Fibroblast of lung (primary cell): ENCODE measurements around the gene CLIC4. TPM values are rescaled to one million over a fixed set of nuclear protein-coding genes. Genes with fewer than 3 reads are reported as not detected.
"Not testable (repeated sequence)": the region's sequence is repeated elsewhere in the genome, so short reads cannot be mapped to it uniquely, and the experiment has no call there.

ENCODE experiments used
- DNase-seq, 2 donors: peaks; one replicate each; pipeline versions ENCODE4 v3.0.0 to v3.0.0-alpha.2; 2010; ENCODE audit warnings: low read depth in 2 of 2
- H2AFZ ChIP-seq: 2 replicates; pipeline ENCODE4 v1.5.1; 2012; ENCODE audit warnings: low read length, control low read depth, inconsistent platforms
- H3K27ac ChIP-seq: 2 replicates; pipeline ENCODE4 v1.5.1; 2011; ENCODE audit warnings: low read length, control low read depth; ENCODE audit not compliant: insufficient read depth
- H3K27me3 ChIP-seq: 2 replicates; pipeline ENCODE4 v1.5.1; 2011; ENCODE audit warnings: mild to moderate bottlenecking, low read length; ENCODE audit not compliant: control insufficient read depth, insufficient read depth
- H3K36me3 ChIP-seq: 2 replicates; pipeline ENCODE4 v1.5.1; 2011; ENCODE audit warnings: low read length; ENCODE audit not compliant: control insufficient read depth, insufficient read depth
- H3K4me1 ChIP-seq: 2 replicates; pipeline ENCODE4 v1.5.1; 2011; ENCODE audit warnings: low read length; ENCODE audit not compliant: control insufficient read depth, insufficient read depth; ENCODE audit errors: extremely low read depth
- H3K4me2 ChIP-seq: 2 replicates; pipeline ENCODE4 v1.5.1; 2011; ENCODE audit warnings: low read length, control low read depth; ENCODE audit not compliant: insufficient read depth; ENCODE audit errors: extremely low read depth
- H3K4me3 ChIP-seq, 4 experiments: fragments of 200-600 bp in 1 of 4; sonication (generic) in 1 of 4; replicated peaks in 1 of 4; 2 replicates each; pipeline ENCODE4 v1.5.1; 2011 to 2016; ENCODE audit warnings: low read length in 4 of 4, low read depth in 3 of 4, mild to moderate bottlenecking in 3 of 4, control low read depth in 2 of 4, inconsistent platforms in 1 of 4, mixed read lengths in 1 of 4; ENCODE audit not compliant: insufficient read depth in 1 of 4; ENCODE audit errors: control extremely low read depth in 1 of 4
- H3K79me2 ChIP-seq: 2 replicates; pipeline ENCODE4 v1.5.1; 2012; ENCODE audit warnings: mild to moderate bottlenecking, low read length, inconsistent platforms; ENCODE audit not compliant: control insufficient read depth, insufficient read depth
- H3K9ac ChIP-seq: 2 replicates; pipeline ENCODE4 v1.5.1; 2011; ENCODE audit warnings: mild to moderate bottlenecking, low read length, control low read depth; ENCODE audit not compliant: insufficient read depth
- H3K9me3 ChIP-seq: 2 replicates; pipeline ENCODE4 v1.5.1; 2012; ENCODE audit warnings: low read depth, low read length; ENCODE audit not compliant: control insufficient read depth, insufficient read depth
- H4K20me1 ChIP-seq: 2 replicates; pipeline ENCODE4 v1.5.1; 2011; ENCODE audit warnings: low read length; ENCODE audit not compliant: control insufficient read depth, insufficient read depth; ENCODE audit errors: extremely low read depth
- EZH2 ChIP-seq: IDR thresholded peaks from 2 replicates; pipeline ENCODE4 v1.5.1; 2012; ENCODE audit warnings: low read length, control low read depth, mild to moderate bottlenecking; ENCODE audit errors: missing control alignments
- polyA plus RNA-seq, 2 donors: library from polyadenylated mRNA; depleted of rRNA in 1 of 2; stranded (reverse) in 1 of 2; unstranded in 1 of 2; fragments of >200 nt; gene quantifications; 2 replicates each; pipeline ENCODE4 v1.2.1, GENCODE V29; 2011 to 2012; ENCODE audit warnings: missing spikeins in 1 of 2
- total RNA-seq: library from RNA; depleted of rRNA; stranded (reverse); fragments of >200 nt; gene quantifications from 2 replicates; pipeline ENCODE4 v1.2.1, GENCODE V29; 2014
- TF ChIP-seq, protein P1 (sequence below), 2 donors: IDR thresholded peaks in 1 of 2; conservative IDR thresholded peaks in 1 of 2; 1 replicate in 1 of 2; 2 replicates in 1 of 2; pipeline ENCODE4 v1.5.1; 2011 to 2012; ENCODE audit warnings: low read length in 2 of 2, control low read depth in 1 of 2, inconsistent platforms in 1 of 2, low read depth in 1 of 2, mild to moderate bottlenecking in 1 of 2

The CLIC4 gene
- total and polyA plus RNA-seq, 2 donors (not counting 1 experiment from before 2014, with no cell fraction given) = 368 to 494 TPM

DNA sequence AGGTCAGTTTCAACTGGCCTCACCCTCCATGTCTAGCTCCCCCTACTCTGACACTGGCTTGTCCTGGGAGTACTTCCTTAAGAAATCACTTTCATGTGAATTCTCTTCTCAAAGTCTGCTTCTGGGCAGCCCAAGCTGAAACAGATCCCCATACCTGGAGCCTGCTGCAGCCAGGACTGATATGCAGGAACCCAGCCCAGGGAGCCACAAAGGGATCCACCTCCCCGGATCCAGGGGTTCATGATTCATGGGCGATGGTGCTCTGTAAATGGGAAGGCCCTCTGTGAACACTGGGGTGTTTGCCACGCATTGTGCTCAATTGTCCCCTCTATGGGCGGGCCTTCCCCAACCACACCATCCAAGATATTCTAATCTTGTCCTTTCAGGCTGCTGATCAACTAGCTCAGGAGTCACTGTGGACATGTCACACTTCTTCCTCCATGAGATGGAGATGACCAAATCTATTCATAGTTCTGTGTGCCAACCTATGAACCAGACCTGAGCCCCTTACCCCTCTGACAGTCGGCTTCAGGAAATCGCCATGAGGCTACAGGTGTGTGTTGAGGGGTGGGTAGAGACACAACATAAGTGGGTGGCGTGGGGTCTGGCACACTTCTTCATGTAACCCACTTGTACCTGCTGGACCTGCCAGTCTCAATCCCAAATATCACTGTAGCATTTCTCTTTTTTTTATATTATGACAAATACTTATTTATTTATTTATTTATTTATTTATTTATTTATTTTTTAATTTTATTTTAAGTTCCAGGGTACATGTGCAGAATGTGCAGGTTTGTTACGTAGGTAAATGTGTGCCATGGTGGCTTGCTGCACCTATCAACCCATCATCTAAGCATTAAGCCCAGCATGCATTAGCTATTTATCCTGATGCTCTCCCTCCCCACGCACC lies 143.1 kb downstream of the CLIC4 start:
- H3K27me3 ChIP-seq = no peaks in the 10 kb centered on the region
- no peaks in the 10 kb centered on the region for H3K4me1 ChIP-seq
- no peak overlapping the region for H3K27ac ChIP-seq
- TF ChIP-seq EZH2 = no peak
- TF ChIP-seq, protein P1, sequence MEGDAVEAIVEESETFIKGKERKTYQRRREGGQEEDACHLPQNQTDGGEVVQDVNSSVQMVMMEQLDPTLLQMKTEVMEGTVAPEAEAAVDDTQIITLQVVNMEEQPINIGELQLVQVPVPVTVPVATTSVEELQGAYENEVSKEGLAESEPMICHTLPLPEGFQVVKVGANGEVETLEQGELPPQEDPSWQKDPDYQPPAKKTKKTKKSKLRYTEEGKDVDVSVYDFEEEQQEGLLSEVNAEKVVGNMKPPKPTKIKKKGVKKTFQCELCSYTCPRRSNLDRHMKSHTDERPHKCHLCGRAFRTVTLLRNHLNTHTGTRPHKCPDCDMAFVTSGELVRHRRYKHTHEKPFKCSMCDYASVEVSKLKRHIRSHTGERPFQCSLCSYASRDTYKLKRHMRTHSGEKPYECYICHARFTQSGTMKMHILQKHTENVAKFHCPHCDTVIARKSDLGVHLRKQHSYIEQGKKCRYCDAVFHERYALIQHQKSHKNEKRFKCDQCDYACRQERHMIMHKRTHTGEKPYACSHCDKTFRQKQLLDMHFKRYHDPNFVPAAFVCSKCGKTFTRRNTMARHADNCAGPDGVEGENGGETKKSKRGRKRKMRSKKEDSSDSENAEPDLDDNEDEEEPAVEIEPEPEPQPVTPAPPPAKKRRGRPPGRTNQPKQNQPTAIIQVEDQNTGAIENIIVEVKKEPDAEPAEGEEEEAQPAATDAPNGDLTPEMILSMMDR (conservative IDR thresholded peaks at IDR 0.05 in 1 of 2, IDR thresholded peaks at IDR 0.05 in 1 of 2; ENCODE audit: low read depth in 1 of 2, low read length in 2 of 2) = no peak
- no peak overlapping the region for H3K9ac ChIP-seq
- H3K4me2 ChIP-seq = no peak overlapping the region
- H4K20me1 ChIP-seq = no peaks in the 10 kb centered on the region
- H3K36me3 ChIP-seq = no peaks in the 10 kb centered on the region
- no peak for DNase-seq
- H3K9me3 ChIP-seq = no peaks in the 10 kb centered on the region
- H2AFZ ChIP-seq = no peak overlapping the region
- H3K79me2 ChIP-seq = no peaks in the 10 kb centered on the region
- no peak overlapping the region for H3K4me3 ChIP-seq

DNA sequence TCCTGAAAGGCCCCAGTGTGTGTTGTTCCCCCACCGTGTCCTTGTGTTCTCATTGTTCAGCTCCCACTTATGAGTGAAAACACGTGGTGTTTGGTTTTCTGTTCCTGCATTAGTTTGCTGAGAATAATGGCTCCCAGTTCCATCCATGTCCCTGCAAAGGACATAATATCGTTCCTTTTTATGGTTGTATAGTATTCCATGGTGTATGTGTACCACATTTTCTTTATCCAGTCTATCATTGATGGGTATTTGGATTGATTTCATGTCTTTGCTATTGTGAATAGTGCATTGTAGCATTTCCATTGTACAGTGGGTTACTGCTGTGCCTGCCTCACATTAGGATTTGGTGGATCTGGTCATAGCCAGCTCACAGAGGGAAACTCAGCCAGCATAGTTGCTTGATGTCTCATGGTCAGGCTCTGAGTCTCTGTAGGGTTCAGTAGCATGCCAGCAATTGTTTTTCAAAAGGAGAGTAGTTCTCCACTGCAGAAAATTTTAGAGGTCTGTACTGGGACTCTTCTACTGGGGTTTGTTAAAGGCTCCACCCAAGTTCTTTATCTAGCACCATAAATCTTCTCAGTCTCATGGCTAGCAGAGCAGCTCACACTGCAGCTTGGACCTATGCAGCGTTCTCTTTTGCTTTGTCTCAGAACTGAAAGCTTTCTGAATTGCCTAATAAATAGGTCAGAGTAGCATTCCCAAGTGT lies 143.9 kb downstream of the CLIC4 start:
- H3K27ac ChIP-seq = no peak overlapping the region
- H2AFZ ChIP-seq = no peak overlapping the region
- no peaks in the 10 kb centered on the region for H3K27me3 ChIP-seq
- DNase-seq = peak; percentile 9 to 72
- no peak overlapping the region for H3K4me3 ChIP-seq
- no peaks in the 10 kb centered on the region for H3K36me3 ChIP-seq
- H3K79me2 ChIP-seq = no peaks in the 10 kb centered on the region
- no peak overlapping the region for H3K9ac ChIP-seq
- H3K9me3 ChIP-seq = no peaks in the 10 kb centered on the region
- TF ChIP-seq EZH2 = no peak
- TF ChIP-seq, protein P1 (conservative IDR thresholded peaks at IDR 0.05 in 1 of 2, IDR thresholded peaks at IDR 0.05 in 1 of 2; ENCODE audit: low read depth in 1 of 2, low read length in 2 of 2) = no peak
- no peaks in the 10 kb centered on the region for H4K20me1 ChIP-seq
- H3K4me2 ChIP-seq = no peak overlapping the region
- no peaks in the 10 kb centered on the region for H3K4me1 ChIP-seq

GRCh38 chr1:24890887-24891286 lies 145.6 kb downstream of the CLIC4 start:
- TF ChIP-seq EZH2 = no peak
- TF ChIP-seq, protein P1 (conservative IDR thresholded peaks at IDR 0.05 in 1 of 2, IDR thresholded peaks at IDR 0.05 in 1 of 2; ENCODE audit: low read depth in 1 of 2, low read length in 2 of 2) = no peak
- H3K4me2 ChIP-seq = no peak overlapping the region
- H3K79me2 ChIP-seq = no peaks in the 10 kb centered on the region
- no peaks in the 10 kb centered on the region for H4K20me1 ChIP-seq
- H2AFZ ChIP-seq = no peak overlapping the region
- no peaks in the 10 kb centered on the region for H3K27me3 ChIP-seq
- no peak overlapping the region for H3K4me3 ChIP-seq
- DNase-seq = no peak
- no peak overlapping the region for H3K9ac ChIP-seq
- no peaks in the 10 kb centered on the region for H3K36me3 ChIP-seq
- H3K4me1 ChIP-seq = no peaks in the 10 kb centered on the region
- H3K27ac ChIP-seq = no peak overlapping the region
- no peaks in the 10 kb centered on the region for H3K9me3 ChIP-seq

- not testable (repeated sequence) for H3K4me3 ChIP-seq, H3K79me2 ChIP-seq, H3K4me2 ChIP-seq, H3K9ac ChIP-seq, H3K36me3 ChIP-seq, H3K27me3 ChIP-seq, H3K27ac ChIP-seq, H3K9me3 ChIP-seq, H4K20me1 ChIP-seq, DNase-seq, H3K4me1 ChIP-seq, H2AFZ ChIP-seq
These were observed 146.1 kb downstream of the CLIC4 start for GRCh38 chr1:24891367-24891766.
